Fibroblast of skin of abdomen (primary cell): Measurements from ENCODE around the gene SELENOS.

Experiments used
- DNase-seq: peaks from one replicate; pipeline ENCODE4 v3.0.0-alpha.2; 2013

SELENOS gene

GRCh38 chr15:101276501-101277037, 716 bp downstream of the SELENOS start:
- DNase-seq, result peak; percentile 40

GRCh38 chr15:101275018-101275417, 2.3 kb downstream of the SELENOS start:
- no peak for DNase-seq

GRCh38 chr15:101273534-101273933, 3.8 kb downstream of the SELENOS start:
- no peak for DNase-seq

- no peak for DNase-seq
Observed at GRCh38 chr15:101272584-101272983, 4.7 kb downstream of the SELENOS start.

- DNase-seq, result no peak
Observed at GRCh38 chr15:101269479-101270223, 7.6 kb downstream of the SELENOS start.

- peak; percentile 63 for DNase-seq
Observed at GRCh38 chr15:101267320-101268104, 9.8 kb downstream of the SELENOS start.

- no peak for DNase-seq
Observed at GRCh38 chr15:101266787-101267186, 10.5 kb downstream of the SELENOS start.

GRCh38 chr15:101266034-101266433, 11.3 kb downstream of the SELENOS start:
- DNase-seq, result peak; percentile 85

- DNase-seq, result no peak
Observed at GRCh38 chr15:101264911-101265641, 12.2 kb downstream of the SELENOS start.

GRCh38 chr15:101264011-101264410, 13.3 kb downstream of the SELENOS start:
- no peak for DNase-seq

- DNase-seq, result no peak
Observed at GRCh38 chr15:101262551-101262950, 14.7 kb downstream of the SELENOS start.

GRCh38 chr15:101258238-101259144, 18.8 kb downstream of the SELENOS start:
- peak; percentile 68 for DNase-seq

GRCh38 chr15:101256757-101257156, 20.5 kb downstream of the SELENOS start:
- DNase-seq, result no peak

GRCh38 chr15:101255615-101256241, 21.6 kb downstream of the SELENOS start:
- DNase-seq, result peak; percentile 53

GRCh38 chr15:101255051-101255395, 22.3 kb downstream of the SELENOS start:
- DNase-seq, result no peak

GRCh38 chr15:101254157-101255050, 22.9 kb downstream of the SELENOS start:
- no peak for DNase-seq

GRCh38 chr15:101252836-101253235, 24.4 kb downstream of the SELENOS start:
- DNase-seq, result no peak

- DNase-seq, result peak; percentile 95
Observed at GRCh38 chr15:101251830-101252820, 25.2 kb downstream of the SELENOS start, which contains the start of gene CHSY1. Gene CHSY1, minus strand, starts transcription at chr15:101252048. Its CDS starts 592 bp downstream, at chr15:101251456.
